ENCODE data around the gene PLAAT4. TPM values are rescaled to one million over a fixed set of nuclear protein-coding genes. Genes with fewer than 3 reads are reported as not detected.

The PLAAT4 gene
- total RNA-seq, 1 experiment from 2014 or later, result 157 TPM

- CTCF ChIA-PET, result interaction anchor here (0.6 to 0.7 kb wide), 2 partner anchors 55 to 397 kb away, joined by 3 read pairs; no protein-coding TSS in a partner anchor
- BruUV-seq (replicated peaks), result no TSS peak
- peaks cover 90% of the 10 kb centered on the region for H3K36me3 Mint-ChIP-seq (ENCODE audit: insufficient read depth, unreplicated experiment)
- TF ChIP-seq CTCF (IDR thresholded peaks at IDR 0.05; ENCODE audit: unreplicated experiment), result no peak
- H3K9me3 Mint-ChIP-seq (ENCODE audit: low read depth, unreplicated experiment), result no peaks in the 10 kb centered on the region
- no peak for DNase-seq
- H3K27ac Mint-ChIP-seq (ENCODE audit: unreplicated experiment), result peak overlapping the region; percentile 44
- H3K4me3 Mint-ChIP-seq (ENCODE audit: low read depth, unreplicated experiment), result no peak overlapping the region
- H3K27me3 Mint-ChIP-seq (ENCODE audit: unreplicated experiment), result no peaks in the 10 kb centered on the region
- intact Hi-C loops (cut with micrococcal nuclease; ENCODE audit: unreplicated experiment), result no loop called here
- peaks cover 31% of the 10 kb centered on the region for H3K4me1 Mint-ChIP-seq (ENCODE audit: low read depth, unreplicated experiment)
These were observed 52.4 kb downstream of the PLAAT4 start for GRCh38 chr11:63589000-63589399.

- CTCF ChIA-PET, result no interaction called here
- intact Hi-C loops (cut with micrococcal nuclease; ENCODE audit: unreplicated experiment), result no loop called here
- H3K4me1 Mint-ChIP-seq (ENCODE audit: low read depth, unreplicated experiment), result peaks cover 43% of the 10 kb centered on the region
- H3K9me3 Mint-ChIP-seq (ENCODE audit: low read depth, unreplicated experiment), result no peaks in the 10 kb centered on the region
- H3K4me3 Mint-ChIP-seq (ENCODE audit: low read depth, unreplicated experiment), result no peak overlapping the region
- no peaks in the 10 kb centered on the region for H3K27me3 Mint-ChIP-seq (ENCODE audit: unreplicated experiment)
- no peak for TF ChIP-seq CTCF (IDR thresholded peaks at IDR 0.05; ENCODE audit: unreplicated experiment)
- H3K27ac Mint-ChIP-seq (ENCODE audit: unreplicated experiment), result peak overlapping the region; percentile 5
- BruUV-seq (replicated peaks), result no TSS peak
- no peak for DNase-seq
- peaks cover 90% of the 10 kb centered on the region for H3K36me3 Mint-ChIP-seq (ENCODE audit: insufficient read depth, unreplicated experiment)
These were observed 53.6 kb downstream of the PLAAT4 start for GRCh38 chr11:63590024-63590788.

- intact Hi-C loops (cut with micrococcal nuclease; ENCODE audit: unreplicated experiment), result loop anchor here (2.0 kb wide), 1 partner anchor 42 kb away; no protein-coding TSS in a partner anchor
- DNase-seq, result peak; percentile 44
- Mint-ChIP-seq H3K27ac (ENCODE audit: unreplicated experiment) (peak overlapping the region; percentile 68), H3K27me3 (ENCODE audit: unreplicated experiment) (no peaks in the 10 kb centered on the region), H3K36me3 (ENCODE audit: insufficient read depth, unreplicated experiment) (peaks cover 89% of the 10 kb centered on the region), H3K9me3 (ENCODE audit: low read depth, unreplicated experiment) (no peaks in the 10 kb centered on the region), H3K4me3 (ENCODE audit: low read depth, unreplicated experiment) (no peak overlapping the region), H3K4me1 (ENCODE audit: low read depth, unreplicated experiment) (peaks cover 46% of the 10 kb centered on the region)
- CTCF ChIA-PET, result no interaction called here
- peak; percentile 54 for TF ChIP-seq CTCF (IDR thresholded peaks at IDR 0.05; ENCODE audit: unreplicated experiment)
- BruUV-seq (replicated peaks), result no TSS peak
These were observed 56.4 kb downstream of the PLAAT4 start for GRCh38 chr11:63592975-63593395.

- no peak for DNase-seq
- peaks cover 2% of the 10 kb centered on the region for H3K9me3 Mint-ChIP-seq (ENCODE audit: low read depth, unreplicated experiment)
- CTCF ChIA-PET, result interaction anchor here (0.5 to 0.6 kb wide), 2 partner anchors 33 to 445 kb away, joined by 4 to 5 read pairs; no protein-coding TSS in a partner anchor
- BruUV-seq (replicated peaks), result TSS peak; percentile 6
- no peak for TF ChIP-seq CTCF (IDR thresholded peaks at IDR 0.05; ENCODE audit: unreplicated experiment)
- peaks cover 57% of the 10 kb centered on the region for H3K4me1 Mint-ChIP-seq (ENCODE audit: low read depth, unreplicated experiment)
- H3K27ac Mint-ChIP-seq (ENCODE audit: unreplicated experiment), result no peak overlapping the region
- H3K4me3 Mint-ChIP-seq (ENCODE audit: low read depth, unreplicated experiment), result no peak overlapping the region
- intact Hi-C loops (cut with micrococcal nuclease; ENCODE audit: unreplicated experiment), result no loop called here
- no peaks in the 10 kb centered on the region for H3K27me3 Mint-ChIP-seq (ENCODE audit: unreplicated experiment)
- peaks cover 91% of the 10 kb centered on the region for H3K36me3 Mint-ChIP-seq (ENCODE audit: insufficient read depth, unreplicated experiment)
These were observed 58.7 kb downstream of the PLAAT4 start for GRCh38 chr11:63595296-63595695.

Other genes starting within 250 kb of the PLAAT4 start
- gene SLC22A9, start 167.0 kb upstream of the PLAAT4 start, total RNA-seq (2022), result not detected in 2 replicates
- 0.42 and 0.57 TPM in 2 replicates for gene PLAAT5, start 45.6 kb upstream of the PLAAT4 start, total RNA-seq (2022)
- not detected in 2 replicates for gene LGALS12, start 30.7 kb upstream of the PLAAT4 start, total RNA-seq (2022)
- 7.3 and 9.5 TPM in 2 replicates for gene PLAAT2, start 26.6 kb downstream of the PLAAT4 start, total RNA-seq (2022)
- 261 and 297 TPM in 2 replicates for gene PLAAT3, start 77.6 kb downstream of the PLAAT4 start, total RNA-seq (2022)
- 43.6 and 52.2 TPM in 2 replicates for gene ATL3, start 134.6 kb downstream of the PLAAT4 start, total RNA-seq (2022)
- 133 and 146 TPM in 2 replicates for gene RTN3, start 144.7 kb downstream of the PLAAT4 start, total RNA-seq (2022)
- gene ZFTA, start 232.0 kb downstream of the PLAAT4 start, total RNA-seq (2022), result 12.1 and 13.0 TPM in 2 replicates